Measurements from ENCODE around the gene NF1. TPM values are rescaled to one million over a fixed set of nuclear protein-coding genes. Genes with fewer than 3 reads are reported as not detected.

Gene NF1
- total RNA-seq, 1 experiment from 2014 or later: 62.4 TPM

GRCh38 chr17:31068291-31068690 lies 26.5 kb upstream of the NF1 start:
- BruUV-seq (replicated peaks): no TSS peak
- intact Hi-C loops (cut with micrococcal nuclease; ENCODE audit: unreplicated experiment): no loop called here
- peak overlapping the region; percentile 29 for H3K27ac Mint-ChIP-seq (ENCODE audit: unreplicated experiment)
- H3K4me3 Mint-ChIP-seq (ENCODE audit: unreplicated experiment): no peak overlapping the region
- Histone ChIP-seq H3K27me3 (replicated peaks; ENCODE audit: control insufficient read depth, insufficient read depth, low read length) (no peaks in the 10 kb centered on the region), H3K4me3 (ENCODE audit: low read depth, low read length) (no peak overlapping the region), H3K36me3 (ENCODE audit: control insufficient read depth, insufficient read depth, low read length) (no peaks in the 10 kb centered on the region), H3K9me3 (0 out of 2 replicates have a peak, but pooled peaks cover 9% of the 10 kb centered on the region), H3K4me1 (peaks cover 39% of the 10 kb centered on the region)
- ChIA-PET POLR2A (interaction anchor here (1.4 kb wide), 1 partner anchor 27 kb away, joined by 3 read pairs; the partner anchor contains the start of gene NF1), CTCF (interaction anchor here (1.1 kb wide), 1 partner anchor 55 kb away, joined by 3 read pairs; no protein-coding TSS in a partner anchor)
- peaks cover 14% of the 10 kb centered on the region for H3K4me1 Mint-ChIP-seq (ENCODE audit: low read depth, unreplicated experiment)
- H3K27me3 Mint-ChIP-seq (ENCODE audit: insufficient read depth, unreplicated experiment): no peaks in the 10 kb centered on the region
- H3K36me3 Mint-ChIP-seq (ENCODE audit: insufficient read depth, unreplicated experiment): no peaks in the 10 kb centered on the region
- DNase-seq: peak; percentile 55 to 58
- peak; percentile 27 to 55 for TF ChIP-seq CTCF (IDR thresholded peaks at IDR 0.05; ENCODE audit: insufficient read depth in 1 of 2, low read depth in 1 of 2, low read length in 1 of 2, severe bottlenecking in 1 of 2, unreplicated experiment in 1 of 2)
- H3K9me3 Mint-ChIP-seq (ENCODE audit: unreplicated experiment): no peaks in the 10 kb centered on the region

- H3K9me3 ChIP-seq: 0 out of 2 replicates have a peak, but pooled peaks cover 4% of the 10 kb centered on the region
- intact Hi-C loops (cut with micrococcal nuclease; ENCODE audit: unreplicated experiment): loop anchor here (1.0 kb wide), 1 partner anchor 22 kb away; the partner anchor contains the start of gene NF1
- no peaks in the 10 kb centered on the region for H3K9me3 Mint-ChIP-seq (ENCODE audit: unreplicated experiment)
- BruUV-seq (replicated peaks): no TSS peak
- TF ChIP-seq CTCF (IDR thresholded peaks at IDR 0.05; ENCODE audit: insufficient read depth in 1 of 2, low read depth in 1 of 2, low read length in 1 of 2, severe bottlenecking in 1 of 2, unreplicated experiment in 1 of 2): no peak
- H3K27me3 Mint-ChIP-seq (ENCODE audit: insufficient read depth, unreplicated experiment): no peaks in the 10 kb centered on the region
- no peaks in the 10 kb centered on the region for H3K27me3 ChIP-seq (replicated peaks; ENCODE audit: control insufficient read depth, insufficient read depth, low read length)
- peaks cover 42% of the 10 kb centered on the region for H3K4me1 ChIP-seq
- CTCF ChIA-PET: no interaction called here
- peaks cover 20% of the 10 kb centered on the region for H3K4me1 Mint-ChIP-seq (ENCODE audit: low read depth, unreplicated experiment)
- H3K27ac Mint-ChIP-seq (ENCODE audit: unreplicated experiment): peak overlapping the region; percentile 73
- no peak overlapping the region for H3K4me3 ChIP-seq (ENCODE audit: low read depth, low read length)
- POLR2A ChIA-PET: interaction anchor here (1.4 kb wide), 1 partner anchor 23 kb away, joined by 5 read pairs; the partner anchor contains the start of gene NF1
- no peaks in the 10 kb centered on the region for H3K36me3 Mint-ChIP-seq (ENCODE audit: insufficient read depth, unreplicated experiment)
- no peaks in the 10 kb centered on the region for H3K36me3 ChIP-seq (ENCODE audit: control insufficient read depth, insufficient read depth, low read length)
- peak; percentile 80 to 87 for DNase-seq
- peak overlapping the region; percentile 27 for H3K4me3 Mint-ChIP-seq (ENCODE audit: unreplicated experiment)
Measured at GRCh38 chr17:31072186-31072585, 22.6 kb upstream of the NF1 start.

- Mint-ChIP-seq H3K4me3 (ENCODE audit: unreplicated experiment) (no peak overlapping the region), H3K27ac (ENCODE audit: unreplicated experiment) (no peak overlapping the region), H3K4me1 (ENCODE audit: low read depth, unreplicated experiment) (peaks cover 20% of the 10 kb centered on the region), H3K9me3 (ENCODE audit: unreplicated experiment) (no peaks in the 10 kb centered on the region), H3K36me3 (ENCODE audit: insufficient read depth, unreplicated experiment) (no peaks in the 10 kb centered on the region), H3K27me3 (ENCODE audit: insufficient read depth, unreplicated experiment) (no peaks in the 10 kb centered on the region)
- ChIA-PET POLR2A (no interaction called here), CTCF (no interaction called here)
- H3K9me3 ChIP-seq: no peaks in the 10 kb centered on the region
- H3K4me3 ChIP-seq (ENCODE audit: low read depth, low read length): no peak overlapping the region
- intact Hi-C loops (cut with micrococcal nuclease; ENCODE audit: unreplicated experiment): no loop called here
- H3K36me3 ChIP-seq (ENCODE audit: control insufficient read depth, insufficient read depth, low read length): no peaks in the 10 kb centered on the region
- BruUV-seq (replicated peaks): no TSS peak
- peaks cover 30% of the 10 kb centered on the region for H3K4me1 ChIP-seq
- no peaks in the 10 kb centered on the region for H3K27me3 ChIP-seq (replicated peaks; ENCODE audit: control insufficient read depth, insufficient read depth, low read length)
- no peak for TF ChIP-seq CTCF (IDR thresholded peaks at IDR 0.05; ENCODE audit: insufficient read depth in 1 of 2, low read depth in 1 of 2, low read length in 1 of 2, severe bottlenecking in 1 of 2, unreplicated experiment in 1 of 2)
- DNase-seq: no peak
Measured at GRCh38 chr17:31073411-31073810, 21.4 kb upstream of the NF1 start.

Measured in Caco-2 (cell line).